Glomerular visceral epithelial cell (primary cell): ENCODE measurements around the gene NAIF1.
"Not testable (repeated sequence)": the region's sequence is repeated elsewhere in the genome, so short reads cannot be mapped to it uniquely, and the experiment has no call there.

Experiments
- DNase-seq: peaks from one replicate; pipeline ENCODE4 v3.0.0-alpha.2; 2016; ENCODE audit errors: extremely low spot score

Gene NAIF1, protein sequence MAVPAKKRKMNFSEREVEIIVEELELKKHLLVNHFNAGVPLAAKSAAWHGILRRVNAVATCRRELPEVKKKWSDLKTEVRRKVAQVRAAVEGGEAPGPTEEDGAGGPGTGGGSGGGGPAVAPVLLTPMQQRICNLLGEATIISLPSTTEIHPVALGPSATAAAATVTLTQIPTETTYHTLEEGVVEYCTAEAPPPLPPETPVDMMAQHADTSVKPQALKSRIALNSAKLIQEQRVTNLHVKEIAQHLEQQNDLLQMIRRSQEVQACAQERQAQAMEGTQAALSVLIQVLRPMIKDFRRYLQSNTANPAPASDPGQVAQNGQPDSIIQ

DNA sequence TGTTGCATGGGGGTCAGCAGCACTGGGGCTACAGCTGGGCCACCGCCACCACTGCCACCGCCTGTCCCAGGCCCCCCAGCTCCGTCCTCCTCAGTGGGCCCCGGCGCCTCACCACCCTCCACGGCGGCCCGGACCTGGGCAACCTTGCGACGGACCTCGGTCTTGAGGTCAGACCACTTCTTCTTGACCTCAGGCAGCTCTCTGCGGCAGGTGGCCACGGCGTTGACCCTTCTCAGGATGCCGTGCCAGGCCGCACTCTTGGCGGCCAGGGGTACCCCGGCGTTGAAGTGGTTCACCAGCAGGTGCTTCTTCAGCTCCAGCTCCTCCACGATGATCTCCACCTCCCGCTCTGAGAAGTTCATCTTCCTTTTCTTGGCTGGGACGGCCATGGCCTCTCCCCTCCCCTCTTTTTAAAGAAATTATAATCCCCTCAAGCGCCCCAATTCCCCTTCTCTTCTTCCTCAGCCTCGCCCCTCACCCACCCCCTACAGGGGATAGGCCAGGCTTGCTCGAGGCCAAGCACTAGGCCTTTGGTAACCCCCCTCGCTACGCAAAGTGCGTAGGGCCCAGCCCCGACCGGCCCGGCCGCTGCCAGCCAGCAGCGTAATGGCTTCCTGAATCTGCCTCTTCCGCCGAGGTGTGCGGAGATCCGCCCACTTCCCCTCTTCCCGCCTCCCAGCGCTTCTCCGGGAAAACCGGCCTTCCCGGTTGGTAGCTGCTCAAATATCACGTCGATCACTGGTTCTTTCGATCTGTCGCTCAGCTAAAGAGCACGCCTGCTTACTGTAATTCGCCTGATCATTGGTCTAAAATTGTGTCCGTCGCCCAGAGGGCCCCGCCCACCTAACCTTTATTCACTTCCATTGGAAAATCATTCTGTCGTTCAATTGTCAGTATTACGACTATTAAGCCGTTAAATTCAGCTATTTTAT is at the start of gene NAIF1:
NAIF1 (minus strand) TSS at position 608 of the 932 bp plus-strand sequence; CDS start at position 389, 219 bp downstream.
- DNase-seq, result peak; percentile 99

DNA sequence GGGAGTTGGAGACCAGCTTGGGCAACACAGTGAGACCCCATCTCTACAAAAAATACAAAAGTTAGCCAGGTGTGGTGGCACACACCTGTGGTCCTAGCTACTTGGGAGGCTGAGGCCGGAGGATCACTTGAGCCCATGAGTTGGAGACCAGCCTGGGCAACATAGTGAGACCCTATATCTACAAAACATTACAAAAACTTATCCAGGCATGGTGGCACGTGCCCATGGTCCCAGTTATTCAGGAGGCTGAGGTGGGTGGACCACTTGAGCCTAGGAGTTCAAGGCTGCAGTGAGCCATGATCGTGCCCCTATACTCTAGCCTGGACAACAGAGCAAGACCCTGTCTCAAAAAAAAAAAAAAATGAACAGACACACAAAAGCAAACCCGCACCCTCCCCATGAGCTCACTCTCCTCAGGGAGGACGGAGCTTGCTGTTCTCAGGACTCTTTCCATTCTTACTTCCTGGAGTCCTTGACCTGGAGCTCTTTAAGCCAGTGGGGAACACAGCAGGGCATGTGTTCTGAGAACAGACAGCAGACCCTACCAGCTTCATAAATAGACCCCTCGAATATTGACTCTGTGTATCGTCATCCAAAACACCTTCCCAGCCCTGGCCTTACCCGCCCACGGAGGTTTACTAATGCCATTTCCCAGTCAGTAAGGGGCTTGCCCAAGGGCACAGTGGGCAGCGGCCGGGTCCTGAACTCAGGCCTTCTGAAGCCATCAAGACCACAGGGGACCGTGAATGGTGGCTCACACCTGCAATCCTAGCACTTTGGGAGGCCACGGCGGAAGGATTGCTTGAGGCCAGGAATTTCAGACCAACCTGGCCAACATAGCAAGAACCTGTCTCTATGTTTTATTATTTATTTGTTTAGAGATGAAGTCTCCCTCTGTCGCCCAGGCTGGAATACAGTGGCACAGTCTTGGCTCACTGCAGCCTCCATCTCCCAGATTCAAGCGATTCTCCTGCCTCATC is 49.3 kb upstream of the NAIF1 start:
- DNase-seq, result no peak

DNA sequence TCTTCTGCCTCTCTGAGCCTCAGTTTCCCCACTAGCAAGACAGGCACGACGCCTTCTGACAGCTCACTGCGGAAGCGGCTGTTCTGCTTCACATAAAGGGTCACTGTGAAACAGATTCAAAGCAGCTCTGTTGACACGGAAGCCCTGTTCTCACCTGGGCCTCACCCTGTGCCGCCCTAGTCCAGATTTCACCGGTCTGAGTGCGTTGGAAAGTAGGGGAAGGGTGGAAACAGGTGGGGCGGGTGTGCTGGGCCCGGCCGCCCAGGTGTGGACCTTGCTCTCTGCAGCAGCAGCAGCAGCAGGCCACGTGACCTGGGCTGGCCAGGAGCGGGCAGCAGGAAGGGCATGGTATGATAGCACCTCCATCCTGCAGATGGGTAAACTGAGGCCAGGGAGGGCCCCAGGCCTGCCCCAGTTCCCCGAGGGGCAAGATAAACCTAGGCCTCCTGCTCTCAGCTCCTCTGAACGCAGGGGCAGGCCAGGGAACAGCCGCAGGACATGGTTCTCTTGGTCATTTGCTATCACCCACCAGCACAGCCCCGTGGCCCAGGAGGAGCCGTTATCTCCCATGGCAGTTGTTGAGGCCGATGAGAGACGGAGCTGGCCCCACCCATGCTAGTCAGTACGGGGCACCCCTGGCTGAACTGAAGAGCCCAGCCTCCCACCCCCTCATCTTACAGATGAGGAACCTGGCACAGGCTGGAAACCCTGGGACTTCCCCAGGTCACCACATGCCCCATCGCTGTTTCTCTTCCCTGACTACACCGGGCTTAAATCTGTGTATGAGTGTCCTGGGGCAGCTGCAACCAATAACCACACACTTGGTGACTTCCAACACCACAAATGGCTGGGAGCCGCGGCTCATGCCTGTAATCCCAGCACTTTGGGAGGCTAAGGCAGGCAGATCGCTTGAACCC is 48.3 kb upstream of the NAIF1 start:
- DNase-seq, result no peak

DNA sequence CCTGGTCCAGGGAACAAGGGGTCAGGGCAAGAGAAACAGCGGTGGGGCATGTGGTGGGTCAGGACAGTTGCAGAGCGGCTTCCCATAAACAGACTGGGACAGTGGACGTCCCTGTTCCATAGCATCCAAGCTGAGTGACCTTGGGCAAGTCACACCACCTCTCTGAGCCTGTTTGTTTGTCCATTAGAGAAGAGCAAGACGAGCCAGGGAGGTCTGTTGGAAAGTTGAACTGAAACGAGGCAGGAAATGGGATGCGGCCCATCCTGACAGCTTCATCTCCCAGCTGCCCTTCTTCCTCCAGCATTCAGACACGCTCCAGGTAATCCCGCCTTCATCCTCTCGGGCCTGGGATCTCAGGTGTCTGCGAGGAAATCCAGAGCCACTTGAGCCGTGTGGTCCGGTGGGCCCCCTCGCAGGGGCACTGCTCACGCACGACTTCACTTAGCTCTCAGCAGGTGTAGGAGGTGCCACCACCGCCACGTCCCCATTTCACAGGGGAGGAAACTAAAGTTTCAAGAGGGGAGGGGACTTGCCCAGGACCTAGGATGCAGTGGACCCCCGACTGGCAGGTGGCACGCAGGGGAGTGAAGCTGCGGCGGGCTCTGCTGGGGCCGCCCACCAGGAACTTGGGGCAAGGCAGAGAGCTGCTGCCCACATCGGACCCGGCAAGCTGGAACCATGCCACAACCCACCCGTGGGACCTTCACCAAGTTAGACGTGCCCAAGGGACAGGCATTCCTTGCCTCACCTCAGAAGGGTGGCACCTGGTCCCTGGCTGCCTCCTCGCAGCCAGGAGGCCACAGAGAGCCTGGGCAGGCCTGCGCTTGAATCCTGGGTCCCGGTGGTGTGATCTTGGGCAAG is 47.4 kb upstream of the NAIF1 start:
- no peak for DNase-seq

DNA sequence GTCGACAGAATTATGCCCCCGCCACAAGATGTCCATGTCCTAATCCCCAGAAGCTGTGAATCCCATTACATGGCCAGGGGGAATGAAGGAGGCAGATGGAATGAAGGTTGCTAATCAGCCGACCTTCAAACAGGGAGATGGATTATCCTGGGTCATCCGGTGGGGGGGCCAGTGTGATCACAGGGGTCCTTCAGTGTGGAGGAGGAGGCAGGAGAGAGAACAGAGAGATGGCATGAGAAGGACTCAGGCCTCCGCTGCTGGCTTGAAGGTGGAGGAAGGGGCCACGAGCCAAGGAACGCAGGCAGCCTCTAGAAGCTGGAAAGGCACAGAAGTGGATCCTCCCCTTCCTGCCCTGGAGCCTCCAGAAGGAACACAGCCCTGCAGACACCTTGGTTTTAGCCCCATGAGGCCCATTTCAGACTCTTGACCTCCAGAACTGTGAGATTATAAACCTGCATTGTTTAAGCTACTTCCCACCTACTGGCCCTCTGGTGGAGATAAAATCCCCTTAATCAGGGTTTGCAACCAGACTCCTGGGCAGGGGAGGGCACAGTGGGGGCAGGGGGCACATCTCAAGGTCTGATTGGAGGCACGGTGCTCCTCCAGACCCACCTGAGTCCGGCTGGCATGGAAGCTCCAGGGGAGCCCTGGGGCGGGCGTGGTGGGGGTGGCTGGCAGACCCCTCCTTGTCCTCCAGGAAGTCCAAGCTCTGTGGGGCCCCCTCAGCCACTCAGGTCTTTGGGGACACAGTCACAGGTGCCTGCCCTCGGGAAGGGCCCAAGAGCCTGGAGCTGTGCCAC is 46.6 kb upstream of the NAIF1 start:
- DNase-seq, result no peak

DNA sequence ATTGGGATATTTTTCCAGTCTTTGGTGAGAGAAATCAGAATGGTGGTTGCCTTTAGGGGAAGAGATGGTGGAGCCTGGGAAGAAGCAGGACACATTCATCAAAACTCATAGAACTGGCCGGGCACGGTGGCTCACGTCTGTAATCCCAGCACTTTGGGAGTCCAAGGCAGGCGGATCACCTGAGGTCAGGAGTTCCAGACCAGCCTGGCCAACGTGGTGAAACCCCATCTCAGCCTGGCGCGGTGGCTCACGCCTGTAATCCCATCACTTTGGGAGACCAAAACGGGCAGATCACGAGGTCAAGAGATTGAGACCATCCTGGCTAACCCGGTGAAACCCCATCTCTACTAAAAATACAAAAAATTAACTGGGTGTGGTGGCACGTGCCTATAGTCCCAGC is 44.6 kb upstream of the NAIF1 start:
- DNase-seq, result not testable (repeated sequence)

DNA sequence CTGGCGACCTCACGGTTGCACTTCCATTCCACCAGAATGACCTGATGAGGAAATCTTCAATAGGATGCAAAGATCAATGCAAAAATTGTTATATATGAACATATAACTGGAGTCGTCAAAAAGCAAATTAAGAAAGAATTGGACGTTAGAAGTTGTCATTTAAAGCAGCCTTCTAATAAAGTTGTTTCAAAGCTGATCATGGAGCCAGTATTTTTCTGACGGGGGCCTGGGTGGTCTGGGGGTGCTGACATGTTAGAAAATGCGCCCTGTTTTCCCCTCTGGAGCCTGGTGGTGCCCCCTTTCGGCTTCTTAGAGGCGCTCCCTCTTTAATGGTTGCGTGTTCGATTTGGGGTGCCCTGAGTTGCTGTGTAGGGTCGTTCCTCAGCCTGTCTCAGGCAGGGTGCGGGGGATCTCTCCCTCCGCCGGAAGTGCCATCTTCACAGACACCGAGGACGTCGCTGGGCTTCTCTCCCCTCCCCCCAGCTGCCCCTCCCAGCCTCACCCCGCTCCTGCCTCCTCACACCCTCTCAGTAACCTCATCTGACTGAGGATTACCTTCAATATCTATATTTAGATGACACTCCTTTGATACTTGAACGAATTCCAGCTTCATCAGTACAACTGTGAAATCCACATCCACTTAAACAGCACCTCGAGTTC is 42.1 kb upstream of the NAIF1 start:
- no peak for DNase-seq

DNA sequence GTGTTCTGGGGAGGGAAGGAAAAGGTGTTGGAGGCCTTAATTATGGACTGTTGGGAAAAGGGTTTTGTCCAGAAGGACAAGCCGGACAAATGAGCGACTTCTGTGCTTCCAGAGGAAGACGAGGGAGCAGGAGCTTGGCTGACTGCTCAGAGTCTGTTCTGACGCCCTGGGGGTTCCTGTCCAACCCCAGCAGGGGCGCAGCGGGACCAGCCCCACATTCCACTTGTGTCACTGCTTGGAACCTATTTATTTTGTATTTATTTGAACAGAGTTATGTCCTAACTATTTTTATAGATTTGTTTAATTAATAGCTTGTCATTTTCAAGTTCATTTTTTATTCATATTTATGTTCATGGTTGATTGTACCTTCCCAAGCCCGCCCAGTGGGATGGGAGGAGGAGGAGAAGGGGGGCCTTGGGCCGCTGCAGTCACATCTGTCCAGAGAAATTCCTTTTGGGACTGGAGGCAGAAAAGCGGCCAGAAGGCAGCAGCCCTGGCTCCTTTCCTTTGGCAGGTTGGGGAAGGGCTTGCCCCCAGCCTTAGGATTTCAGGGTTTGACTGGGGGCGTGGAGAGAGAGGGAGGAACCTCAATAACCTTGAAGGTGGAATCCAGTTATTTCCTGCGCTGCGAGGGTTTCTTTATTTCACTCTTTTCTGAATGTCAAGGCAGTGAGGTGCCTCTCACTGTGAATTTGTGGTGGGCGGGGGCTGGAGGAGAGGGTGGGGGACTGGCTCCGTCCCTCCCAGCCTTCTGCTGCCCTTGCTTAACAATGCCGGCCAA is 41.3 kb upstream of the NAIF1 start:
- no peak for DNase-seq

DNA sequence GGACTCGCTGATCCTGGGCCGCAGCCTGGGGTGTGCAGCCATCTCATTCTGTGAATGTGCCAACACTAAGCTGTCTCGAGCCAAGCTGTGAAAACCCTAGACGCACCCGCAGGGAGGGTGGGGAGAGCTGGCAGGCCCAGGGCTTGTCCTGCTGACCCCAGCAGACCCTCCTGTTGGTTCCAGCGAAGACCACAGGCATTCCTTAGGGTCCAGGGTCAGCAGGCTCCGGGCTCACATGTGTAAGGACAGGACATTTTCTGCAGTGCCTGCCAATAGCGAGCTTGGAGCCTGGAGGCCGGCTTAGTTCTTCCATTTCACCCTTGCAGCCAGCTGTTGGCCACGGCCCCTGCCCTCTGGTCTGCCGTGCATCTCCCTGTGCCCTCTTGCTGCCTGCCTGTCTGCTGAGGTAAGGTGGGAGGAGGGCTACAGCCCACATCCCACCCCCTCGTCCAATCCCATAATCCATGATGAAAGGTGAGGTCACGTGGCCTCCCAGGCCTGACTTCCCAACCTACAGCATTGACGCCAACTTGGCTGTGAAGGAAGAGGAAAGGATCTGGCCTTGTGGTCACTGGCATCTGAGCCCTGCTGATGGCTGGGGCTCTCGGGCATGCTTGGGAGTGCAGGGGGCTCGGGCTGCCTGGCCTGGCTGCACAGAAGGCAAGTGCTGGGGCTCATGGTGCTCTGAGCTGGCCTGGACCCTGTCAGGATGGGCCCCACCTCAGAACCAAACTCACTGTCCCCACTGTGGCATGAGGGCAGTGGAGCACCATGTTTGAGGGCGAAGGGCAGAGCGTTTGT is 40.5 kb upstream of the NAIF1 start:
- no peak for DNase-seq

DNA sequence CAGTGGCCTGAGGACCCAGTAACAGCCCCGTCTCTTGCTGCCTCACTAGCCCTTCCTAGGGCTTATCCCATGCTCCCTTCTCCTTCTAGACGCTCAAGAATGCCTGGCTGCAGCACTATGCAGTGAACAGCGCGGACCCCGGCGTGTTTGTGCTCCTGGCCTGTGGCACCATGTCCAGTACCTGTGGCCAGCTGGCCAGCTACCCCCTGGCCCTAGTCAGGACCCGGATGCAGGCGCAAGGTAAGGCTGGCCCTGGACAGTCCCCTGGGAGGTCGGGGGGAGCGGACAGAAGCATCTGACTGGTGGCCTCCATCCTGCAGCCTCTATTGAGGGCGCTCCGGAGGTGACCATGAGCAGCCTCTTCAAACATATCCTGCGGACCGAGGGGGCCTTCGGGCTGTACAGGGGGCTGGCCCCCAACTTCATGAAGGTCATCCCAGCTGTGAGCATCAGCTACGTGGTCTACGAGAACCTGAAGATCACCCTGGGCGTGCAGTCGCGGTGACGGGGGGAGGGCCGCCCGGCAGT is 39.9 kb upstream of the NAIF1 start:
- DNase-seq, result no peak

DNA sequence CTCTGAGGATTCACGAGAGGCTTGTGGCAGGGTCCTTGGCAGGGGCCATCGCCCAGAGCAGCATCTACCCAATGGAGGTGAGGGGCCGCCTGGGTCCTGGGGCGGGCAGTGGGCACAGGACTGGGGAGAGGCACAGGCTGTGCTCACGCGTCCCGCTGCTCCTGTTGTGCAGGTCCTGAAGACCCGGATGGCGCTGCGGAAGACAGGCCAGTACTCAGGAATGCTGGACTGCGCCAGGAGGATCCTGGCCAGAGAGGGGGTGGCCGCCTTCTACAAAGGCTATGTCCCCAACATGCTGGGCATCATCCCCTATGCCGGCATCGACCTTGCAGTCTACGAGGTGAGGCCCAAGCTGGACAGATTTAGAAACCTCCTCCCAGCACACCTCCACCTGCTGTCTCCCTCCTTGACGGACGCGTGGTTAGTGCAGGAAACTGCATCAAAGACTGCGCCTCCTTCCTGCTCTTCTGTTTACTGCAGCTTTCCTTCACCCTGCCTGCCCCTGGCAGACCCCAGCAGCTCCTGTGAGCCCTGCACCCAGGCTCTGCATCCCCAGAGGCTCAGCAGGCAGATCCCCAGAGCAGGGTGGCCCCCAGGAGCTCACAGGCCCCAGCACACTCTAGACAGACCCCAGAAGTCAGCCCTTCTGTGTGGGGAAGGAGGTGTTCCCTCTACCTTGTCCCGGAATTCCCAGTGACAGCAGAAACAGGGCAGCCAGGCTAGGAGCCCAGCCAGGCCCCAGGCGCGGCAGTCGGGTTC is 39.2 kb upstream of the NAIF1 start:
- no peak for DNase-seq

DNA sequence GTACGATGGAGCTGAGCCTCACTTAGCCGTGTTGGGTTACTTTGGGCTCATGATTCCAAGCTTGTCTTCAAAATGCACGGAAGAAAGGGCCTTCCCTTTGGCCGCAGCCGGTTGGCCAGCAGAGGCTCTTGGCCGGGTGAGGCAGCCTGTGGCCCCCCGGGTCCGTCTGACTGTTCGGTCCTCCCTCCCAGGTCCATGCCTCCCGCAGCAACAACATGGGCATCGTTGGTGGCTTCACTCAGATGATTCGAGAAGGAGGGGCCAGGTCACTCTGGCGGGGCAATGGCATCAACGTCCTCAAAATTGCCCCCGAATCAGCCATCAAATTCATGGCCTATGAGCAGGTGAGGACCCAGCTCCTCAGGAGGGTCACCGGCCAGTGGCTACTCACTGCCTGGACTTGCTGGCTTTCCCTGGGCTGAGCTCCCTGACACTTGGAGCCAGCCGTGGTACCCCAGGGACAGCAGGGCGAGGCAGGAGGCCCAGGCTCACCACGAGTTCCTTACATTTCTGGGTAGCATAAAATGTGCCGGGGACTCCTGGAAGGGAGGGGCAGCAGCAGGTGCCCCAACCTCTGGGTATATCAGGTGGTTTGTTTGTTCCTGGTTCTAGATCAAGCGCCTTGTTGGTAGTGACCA is 38.5 kb upstream of the NAIF1 start:
- DNase-seq, result no peak

DNA sequence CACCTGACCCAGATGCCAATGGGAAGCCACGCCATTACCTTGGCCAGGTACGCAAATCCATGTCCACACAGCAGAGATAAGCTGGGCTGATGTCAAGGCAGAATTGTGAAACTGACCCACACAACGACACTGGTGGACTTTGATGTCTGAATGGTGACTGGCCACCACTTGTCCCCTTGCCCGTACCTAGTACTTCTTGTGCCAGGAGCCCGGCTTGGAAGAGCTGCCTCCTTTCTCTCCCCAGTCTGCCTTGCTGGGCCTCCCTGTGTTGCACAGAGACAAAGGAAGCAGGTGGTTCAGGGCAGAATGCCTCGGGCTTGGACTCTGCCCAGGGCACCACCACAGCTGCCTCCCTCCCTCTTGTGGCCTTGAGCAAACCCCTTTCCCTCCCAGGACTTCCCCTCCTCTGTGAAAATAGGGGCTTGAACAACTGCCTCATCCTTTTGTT is 37.1 kb upstream of the NAIF1 start:
- peak; percentile 35 for DNase-seq

DNA sequence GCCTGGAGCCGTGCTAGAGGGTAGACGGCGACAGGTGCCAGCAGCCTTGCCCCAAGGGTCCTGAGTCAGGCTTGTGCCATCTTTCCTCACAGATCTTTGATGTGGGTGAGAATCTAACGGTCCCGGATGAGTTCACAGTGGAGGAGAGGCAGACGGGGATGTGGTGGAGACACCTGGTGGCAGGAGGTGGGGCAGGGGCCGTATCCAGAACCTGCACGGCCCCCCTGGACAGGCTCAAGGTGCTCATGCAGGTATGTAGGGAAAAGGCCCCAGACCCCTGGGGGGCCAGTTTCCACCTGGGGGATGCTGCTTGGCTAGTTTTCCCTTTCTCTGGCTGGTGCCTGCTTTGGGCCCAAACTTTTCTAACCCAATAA is 36.5 kb upstream of the NAIF1 start:
- DNase-seq, result no peak
